GM12872 (cell line): ENCODE data around the gene ADAM8.

Source experiments
- CTCF ChIP-seq: IDR thresholded peaks from 3 replicates; pipeline ENCODE4 v1.5.1; 2011; ENCODE audit warnings: low read depth, mild to moderate bottlenecking, low read length, moderate library complexity; ENCODE audit not compliant: insufficient read depth

The ADAM8 gene

GRCh38 chr10:133278577-133279265, 2.1 kb upstream of the ADAM8 start:
- TF ChIP-seq CTCF = no peak

- TF ChIP-seq CTCF = no peak
These were observed 1.4 kb upstream of the ADAM8 start for GRCh38 chr10:133277993-133278576.

DNA sequence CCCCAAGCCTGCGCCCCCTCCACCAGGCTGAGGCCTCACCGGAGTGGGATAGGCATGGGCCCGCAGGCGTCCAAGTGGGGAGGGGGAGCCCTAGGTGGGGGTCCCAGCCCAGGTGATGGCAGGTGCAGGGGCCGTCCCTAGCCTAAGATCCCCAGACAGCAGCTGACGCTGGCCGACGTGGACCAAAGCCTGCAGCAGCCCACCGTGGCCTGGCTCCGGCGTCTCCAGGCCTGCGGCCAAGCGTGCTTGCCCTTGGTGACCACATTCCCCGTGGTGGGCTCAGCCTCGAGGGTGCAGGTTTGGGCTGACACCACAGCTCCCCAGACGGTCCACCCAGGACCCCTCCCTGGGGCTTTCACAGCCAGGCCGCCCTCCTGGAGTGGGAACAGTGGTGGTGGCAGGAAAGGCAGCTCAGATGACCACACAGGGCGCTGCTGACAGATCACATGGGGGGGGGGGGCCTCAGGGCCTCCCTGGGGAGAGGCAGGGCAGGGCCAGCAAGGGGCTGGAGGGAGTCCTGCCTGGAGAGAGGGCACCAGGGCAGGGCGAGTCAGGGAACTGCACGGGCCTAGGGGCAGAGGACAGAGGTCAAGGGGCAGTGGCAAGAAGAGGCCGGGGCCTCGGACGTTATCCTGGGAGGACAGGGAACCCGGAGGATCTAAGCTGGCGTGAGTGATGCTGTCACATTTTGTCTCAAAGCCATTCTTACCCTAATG, 767 bp upstream of the ADAM8 start:
- TF ChIP-seq CTCF = no peak

DNA sequence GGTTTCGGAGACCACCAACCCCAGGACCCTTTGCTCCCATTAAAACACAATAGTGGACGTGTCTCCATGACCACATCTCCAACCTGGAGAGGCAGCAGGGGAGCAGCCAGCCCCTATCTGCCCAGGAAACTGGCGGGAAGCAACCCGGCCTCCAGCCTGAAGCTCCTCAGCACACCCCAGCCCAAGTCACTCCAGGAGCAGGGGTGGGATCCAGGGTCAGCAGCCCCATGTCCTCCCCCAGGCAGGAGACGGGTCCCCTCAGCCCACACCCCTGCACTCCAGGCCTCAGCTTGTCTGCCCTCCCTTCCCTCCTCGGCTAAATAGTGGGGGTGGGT, 601 bp downstream of the ADAM8 start:
- TF ChIP-seq CTCF = no peak

- TF ChIP-seq CTCF = peak; percentile 73
These were observed 980 bp downstream of the ADAM8 start for GRCh38 chr10:133275684-133276092.

DNA sequence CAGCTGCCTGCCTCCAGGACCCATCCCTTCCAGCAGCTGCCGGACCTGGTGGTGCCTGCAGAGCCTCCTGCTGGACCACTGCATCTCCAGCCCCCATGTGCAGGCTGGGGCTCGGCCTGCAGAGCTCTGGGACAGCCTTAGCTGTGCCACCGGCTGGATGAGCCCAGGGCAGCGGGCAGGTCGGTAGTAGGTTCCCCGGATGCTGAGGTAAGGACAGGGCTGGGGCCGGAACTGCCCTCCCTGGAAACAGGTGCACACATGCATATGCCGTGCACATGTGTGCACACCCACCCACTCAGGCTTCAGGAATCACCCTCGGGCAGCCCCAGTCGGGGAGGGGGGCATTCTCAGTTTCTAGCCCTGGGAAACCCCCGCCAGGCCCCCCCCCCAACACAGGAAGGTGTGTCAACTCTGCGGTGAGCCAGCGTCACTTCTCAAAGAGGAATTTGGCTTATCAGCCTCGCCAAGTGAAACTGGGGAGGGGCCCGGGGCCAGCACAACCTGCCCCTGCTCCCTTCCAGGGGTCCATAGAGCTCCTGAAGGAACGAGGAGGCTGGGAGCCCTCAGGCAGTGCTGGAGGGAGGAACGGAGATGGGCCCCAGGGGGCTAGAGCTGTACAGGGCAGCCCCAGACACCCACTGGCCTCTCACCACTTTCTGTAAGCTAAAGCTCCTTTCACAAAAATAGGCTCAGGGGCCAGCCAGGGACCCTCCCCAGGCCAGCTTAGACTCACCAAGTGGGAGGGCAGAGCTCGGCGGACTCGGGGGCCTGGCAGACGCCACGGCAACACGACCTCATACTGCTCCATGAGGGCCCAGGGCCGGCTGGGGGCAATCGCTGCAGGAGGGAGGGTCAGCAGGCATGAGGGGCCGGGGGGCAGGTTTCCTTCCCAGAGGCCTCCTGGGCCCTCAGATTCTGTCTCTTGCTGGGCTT, 1.7 kb downstream of the ADAM8 start:
- no peak for TF ChIP-seq CTCF
